GM12892 (cell line): ENCODE data around the gene LZTR1.

Experiments used
- DNase-seq: peaks from one replicate; pipeline ENCODE4 v3.0.0; 2011; ENCODE audit not compliant: insufficient read length
- FAIRE-seq: peaks from 2 replicates; lab custom pipeline; 2011; peaks lifted over from hg19 to GRCh38; lab: Jason Lieb, UNC
- POLR2A ChIP-seq: IDR thresholded peaks from 2 replicates; pipeline ENCODE4 v1.6.1; 2011; ENCODE audit warnings: low read depth, low read length, control low read depth
- POLR2AphosphoS5 ChIP-seq: IDR thresholded peaks from 2 replicates; pipeline ENCODE4 v1.6.1; 2011; ENCODE audit warnings: low read depth, low read length, control low read depth
- TAF1 ChIP-seq: IDR thresholded peaks from 2 replicates; pipeline ENCODE4 v1.6.1; 2011; ENCODE audit warnings: low read depth, mild to moderate bottlenecking, control low read depth, low read length, borderline replicate concordance

LZTR1 gene

GRCh38 chr22:20953342-20953608 is 28.8 kb upstream of the LZTR1 start:
- FAIRE-seq (no peak), DNase-seq (no peak)
- TF ChIP-seq TAF1 (no peak), POLR2A (no peak), POLR2AphosphoS5 (no peak)

GRCh38 chr22:20953668-20954500 is 28.2 kb upstream of the LZTR1 start:
- TF ChIP-seq TAF1 (no peak), POLR2AphosphoS5 (no peak), POLR2A (no peak)
- no peak for DNase-seq
- FAIRE-seq = no peak

- FAIRE-seq (no peak), DNase-seq (no peak)
- TF ChIP-seq POLR2AphosphoS5 = no peak
- no peak for TF ChIP-seq POLR2A
- no peak for TF ChIP-seq TAF1
Observed at GRCh38 chr22:20955548-20955947, 26.5 kb upstream of the LZTR1 start.

GRCh38 chr22:20956258-20957101 is 25.6 kb upstream of the LZTR1 start:
- TF ChIP-seq TAF1 (no peak), POLR2A (no peak), POLR2AphosphoS5 (no peak)
- FAIRE-seq (no peak), DNase-seq (no peak)

- no peak for TF ChIP-seq TAF1
- TF ChIP-seq POLR2A = no peak
- no peak for TF ChIP-seq POLR2AphosphoS5
- DNase-seq (no peak), FAIRE-seq (no peak)
Observed at GRCh38 chr22:20957102-20957682, 24.9 kb upstream of the LZTR1 start.

GRCh38 chr22:20957683-20958431 is 24.2 kb upstream of the LZTR1 start:
- TF ChIP-seq POLR2AphosphoS5 (no peak), TAF1 (no peak)
- DNase-seq = no peak
- FAIRE-seq = no peak

- TF ChIP-seq POLR2AphosphoS5 (no peak), POLR2A (no peak), TAF1 (no peak)
- DNase-seq (no peak), FAIRE-seq (no peak)
Observed at GRCh38 chr22:20959578-20960461, 22.3 kb upstream of the LZTR1 start.

GRCh38 chr22:20960609-20961008 is 21.5 kb upstream of the LZTR1 start:
- TF ChIP-seq POLR2AphosphoS5 (no peak), TAF1 (no peak), POLR2A (no peak)
- DNase-seq = no peak
- FAIRE-seq = no peak

GRCh38 chr22:20962491-20962945 is 19.6 kb upstream of the LZTR1 start:
- FAIRE-seq = no peak
- TF ChIP-seq POLR2AphosphoS5 = no peak
- TF ChIP-seq POLR2A = no peak
- TF ChIP-seq TAF1 = no peak
- no peak for DNase-seq

- no peak for FAIRE-seq
Observed at GRCh38 chr22:20963201-20964052, 18.7 kb upstream of the LZTR1 start.

More at GRCh38 chr22:20963201-20964052, 18.7 kb upstream of the LZTR1 start:
- no peak for TF ChIP-seq POLR2AphosphoS5
- TF ChIP-seq POLR2A = no peak
- no peak for TF ChIP-seq TAF1
- DNase-seq = no peak
